RKO (cell line): ENCODE results near the gene CA11.
"Not testable (repeated sequence)": the region's sequence is repeated elsewhere in the genome, so short reads cannot be mapped to it uniquely, and the experiment has no call there.

ENCODE experiments used
- DNase-seq: peaks from one replicate; pipeline ENCODE4 v3.0.0-alpha.2; 2016; ENCODE audit warnings: low spot score

The CA11 gene

DNA sequence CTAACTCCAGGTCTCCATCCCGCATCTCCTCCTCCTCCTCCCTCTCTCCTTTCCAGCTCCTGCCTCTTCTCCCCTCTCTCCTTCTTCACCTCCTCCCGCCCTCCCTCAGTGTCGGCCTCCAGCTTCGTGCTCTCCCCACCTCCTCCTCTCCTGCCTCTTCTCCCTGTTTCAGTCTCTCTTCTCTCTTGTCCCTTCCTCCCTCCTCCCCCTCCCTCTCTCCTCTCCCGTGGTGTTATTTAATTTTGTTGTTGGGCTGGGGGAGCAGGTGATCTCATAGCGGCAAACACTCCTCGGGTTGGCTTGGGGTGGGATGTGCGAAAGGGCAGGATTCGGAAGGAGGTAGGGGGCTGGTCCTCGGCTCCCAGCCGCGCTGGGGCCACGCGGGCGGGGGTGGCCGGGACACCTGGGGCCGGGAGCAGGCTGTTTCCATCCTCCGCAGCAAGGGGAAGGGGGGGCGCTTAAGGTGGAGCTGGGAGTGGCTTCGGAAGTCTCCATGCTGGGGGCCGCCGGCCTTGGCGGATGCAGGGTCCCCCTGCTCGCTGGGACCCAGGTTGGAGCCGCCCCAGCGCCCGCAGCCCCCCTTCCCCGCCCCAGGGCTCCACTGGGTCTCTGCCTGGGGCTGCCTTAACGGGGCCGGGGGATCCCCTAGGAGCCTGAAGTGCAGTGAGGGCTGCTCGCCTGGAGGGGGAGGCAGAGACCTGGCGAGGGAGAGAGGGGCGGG is at the start of gene CA11:
Gene CA11, minus strand, starts transcription at position 187 of the 721 bp plus-strand sequence. CDS start 555 bp downstream, outside the sequence.
- peak; percentile 86 for DNase-seq

DNA sequence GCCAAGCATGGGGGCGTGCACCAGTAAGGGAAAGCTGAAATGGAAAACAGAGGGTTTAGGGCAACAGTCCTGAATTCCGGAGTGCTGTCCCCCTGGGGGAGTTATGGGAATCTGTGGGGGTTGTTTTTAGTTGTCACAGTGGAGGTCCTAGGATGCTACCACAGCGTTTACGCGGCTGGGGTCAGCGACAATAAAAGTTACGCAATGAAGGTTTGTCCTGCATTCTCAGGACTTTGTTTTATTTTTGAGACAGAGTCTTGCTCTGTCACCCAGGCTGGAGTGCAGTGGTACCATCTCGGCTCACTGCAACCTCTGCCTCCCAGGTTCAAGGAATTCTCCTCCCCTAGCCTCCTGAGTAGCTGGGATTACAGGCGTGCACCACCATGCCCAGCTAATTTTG is 47.6 kb upstream of the CA11 start:
- DNase-seq, result not testable (repeated sequence)

DNA sequence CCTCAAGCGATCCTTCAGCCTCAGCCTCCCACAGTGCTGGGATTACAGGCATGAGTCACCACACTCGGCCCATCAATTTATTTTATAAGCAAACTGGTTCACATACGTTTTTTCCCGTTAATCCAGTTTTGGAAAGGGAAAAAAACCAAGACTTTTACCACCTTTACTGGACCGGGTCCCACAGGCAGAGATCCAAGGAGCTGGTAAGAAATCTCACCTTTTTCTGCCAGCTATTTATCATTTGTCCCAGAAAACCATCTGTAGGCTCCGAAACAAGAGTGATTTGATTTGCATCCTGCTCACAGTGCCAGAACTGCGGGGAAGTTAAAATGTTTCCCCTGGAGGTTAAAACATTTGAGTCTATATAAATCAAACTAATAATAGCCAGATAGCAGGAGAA is 43.5 kb upstream of the CA11 start:
- no peak for DNase-seq

DNA sequence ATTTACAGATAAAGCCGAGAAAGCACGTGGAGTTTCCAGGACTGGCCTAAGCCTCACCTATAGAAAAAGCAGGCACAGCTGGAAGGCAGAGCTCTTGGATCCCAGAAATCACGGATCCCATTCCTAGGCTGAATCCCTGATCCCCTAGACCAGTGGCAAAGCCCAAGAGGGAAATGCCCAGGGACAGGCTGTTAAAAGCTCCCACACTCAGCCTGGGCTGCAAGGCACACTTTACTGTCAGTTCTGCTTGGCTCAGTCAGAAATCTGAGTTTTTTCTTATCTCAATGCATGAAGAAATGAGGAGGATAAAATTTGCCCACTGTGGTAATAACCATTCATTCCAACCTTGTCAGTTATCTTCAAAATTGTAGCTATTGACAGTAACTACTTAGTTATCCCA is 41.8 kb upstream of the CA11 start:
- DNase-seq, result no peak

DNA sequence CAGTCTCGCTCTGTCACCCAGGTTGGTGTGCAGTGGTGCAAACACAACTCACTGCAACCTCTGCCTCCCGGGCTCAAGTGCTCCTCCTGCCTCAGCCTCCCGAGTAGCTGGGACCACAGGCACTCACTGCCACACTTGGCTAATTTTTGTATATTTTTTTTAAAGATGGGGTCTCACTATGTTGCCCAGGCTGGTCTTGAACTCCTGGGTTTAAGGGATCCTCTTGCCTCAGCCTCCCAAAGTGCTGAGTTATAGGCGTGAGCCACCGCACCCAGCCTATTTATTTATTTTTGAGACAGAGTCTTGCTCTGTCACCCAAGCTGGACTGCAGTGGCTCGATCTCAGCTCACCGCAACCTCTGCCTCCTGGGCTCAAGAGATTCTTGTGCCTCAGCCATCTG is 40.6 kb upstream of the CA11 start:
- DNase-seq, result not testable (repeated sequence)

DNA sequence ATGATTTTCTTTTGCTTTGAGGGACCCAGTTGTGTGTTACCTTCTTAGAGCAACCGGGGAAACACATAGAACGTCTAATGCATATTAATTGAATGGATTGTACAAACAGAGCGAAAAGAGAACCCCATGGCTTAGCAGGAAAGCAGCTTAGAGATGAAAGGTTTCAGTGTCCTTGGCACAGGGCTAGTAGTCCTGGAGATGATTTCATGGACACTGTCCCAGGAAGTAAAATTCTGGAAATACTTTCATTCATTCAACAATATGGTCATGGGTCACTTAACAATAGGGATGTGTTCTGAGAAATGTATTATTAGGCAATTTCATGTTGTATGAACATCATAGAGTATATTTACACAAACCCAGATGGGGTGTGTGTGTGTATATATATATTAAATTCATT is 40.1 kb upstream of the CA11 start:
- DNase-seq, result no peak

DNA sequence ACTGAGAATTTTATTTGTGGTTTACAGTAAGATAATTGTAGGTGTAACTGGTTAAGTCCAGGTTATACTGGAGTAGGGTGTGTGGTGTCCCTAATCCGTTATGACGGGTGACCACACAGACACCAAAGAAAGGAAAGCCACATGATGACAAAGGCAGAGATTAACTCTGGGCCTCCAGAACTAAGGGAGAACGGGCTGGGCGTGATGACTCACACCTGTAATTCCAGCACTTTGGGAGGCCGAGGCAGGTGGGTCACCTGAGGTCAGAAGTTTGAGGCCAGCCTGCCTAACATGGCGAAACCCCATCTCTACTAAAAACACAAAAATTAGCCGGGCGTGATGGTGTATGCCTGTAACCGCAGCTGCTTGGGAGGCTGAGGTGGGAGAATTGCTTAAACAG is 39.6 kb upstream of the CA11 start:
- DNase-seq, result no peak

DNA sequence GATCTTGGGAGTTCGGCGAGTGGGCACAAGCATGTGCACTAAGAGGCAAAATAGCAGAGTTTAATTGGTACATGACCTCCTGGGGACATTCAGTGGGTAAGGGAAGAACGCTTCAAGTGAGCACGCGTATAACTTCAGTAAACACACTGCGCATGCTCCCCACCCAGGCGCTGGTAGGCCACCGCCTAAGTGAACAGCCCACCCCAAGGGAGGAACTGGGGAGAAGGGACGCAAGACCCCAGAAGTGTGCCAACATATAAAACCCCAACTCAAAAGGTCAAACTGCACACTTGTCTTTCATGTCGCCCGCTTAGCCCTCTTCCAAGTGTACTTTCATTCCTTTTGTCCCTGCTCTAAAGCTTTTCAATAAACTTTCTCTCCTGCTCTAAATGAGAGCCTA is 37.4 kb upstream of the CA11 start:
- DNase-seq, result no peak

DNA sequence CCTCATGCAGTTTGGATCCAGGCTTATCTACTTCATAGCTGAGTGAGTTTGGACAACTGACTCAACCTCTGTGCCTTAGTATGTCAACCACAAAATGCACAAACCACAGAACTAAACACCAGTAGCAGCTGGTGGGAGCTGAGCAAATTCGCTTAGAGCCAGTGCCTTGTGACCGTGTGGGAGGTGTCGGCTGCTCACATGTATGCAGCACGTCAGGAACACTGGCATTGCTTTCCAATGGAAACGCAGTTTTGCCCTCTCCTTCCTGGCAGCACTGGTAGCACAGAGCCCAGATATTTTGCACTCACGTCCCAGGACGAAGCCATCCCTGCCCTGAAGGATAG is 35.1 kb upstream of the CA11 start:
- peak; percentile 14 for DNase-seq

DNA sequence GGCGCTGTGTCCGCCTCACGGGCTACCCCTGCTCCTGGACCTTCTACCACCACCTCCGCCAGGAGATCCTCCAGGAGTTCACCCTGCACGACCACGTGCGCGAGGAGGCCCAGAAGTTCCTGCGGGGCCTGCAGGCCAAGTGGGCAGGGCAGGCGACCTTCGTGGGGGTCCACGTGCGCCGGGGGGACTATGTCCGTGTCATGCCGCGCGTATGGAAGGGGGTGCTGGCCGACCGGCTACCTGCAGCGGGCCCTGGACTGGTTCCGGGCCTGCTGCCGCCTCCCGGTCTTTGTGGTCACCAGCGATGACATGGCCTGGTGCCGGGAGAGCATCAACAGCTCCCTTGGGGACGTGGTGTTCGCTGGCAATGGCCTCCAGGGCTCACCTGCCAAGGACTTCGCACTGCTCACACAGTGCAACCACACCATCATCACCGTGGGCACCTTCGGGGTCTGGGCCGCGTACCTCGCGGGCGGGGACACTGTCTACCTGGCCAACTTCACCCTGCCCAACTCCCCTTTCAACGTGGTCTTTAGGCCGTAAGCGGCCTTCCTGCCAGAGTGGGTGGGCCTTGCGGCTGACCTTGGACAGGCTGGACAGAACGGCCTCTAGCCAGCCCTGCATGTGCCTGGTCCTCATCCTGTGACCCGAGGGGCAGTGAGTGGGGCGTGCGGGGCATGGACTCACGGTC is 34.6 kb upstream of the CA11 start:
- no peak for DNase-seq

DNA sequence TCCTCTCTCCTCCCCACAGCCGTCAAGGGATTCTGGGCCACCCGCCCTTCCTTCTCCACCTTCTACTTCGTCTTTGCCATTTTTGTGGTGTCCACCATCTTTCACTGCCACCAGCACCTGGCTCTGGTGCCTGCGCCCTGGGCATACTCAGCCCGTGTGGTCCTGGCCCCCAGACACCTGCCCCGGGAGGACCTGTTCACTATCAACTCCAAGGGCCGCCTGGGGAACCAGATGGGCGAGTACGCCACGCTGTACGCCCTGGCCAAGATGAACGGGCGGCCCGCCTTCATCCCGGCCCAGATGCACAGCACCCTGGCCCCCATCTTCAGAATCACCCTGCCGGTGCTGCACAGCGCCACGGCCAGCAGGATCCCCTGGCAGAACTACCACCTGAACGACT is 34.0 kb upstream of the CA11 start:
- not testable (repeated sequence) for DNase-seq

DNA sequence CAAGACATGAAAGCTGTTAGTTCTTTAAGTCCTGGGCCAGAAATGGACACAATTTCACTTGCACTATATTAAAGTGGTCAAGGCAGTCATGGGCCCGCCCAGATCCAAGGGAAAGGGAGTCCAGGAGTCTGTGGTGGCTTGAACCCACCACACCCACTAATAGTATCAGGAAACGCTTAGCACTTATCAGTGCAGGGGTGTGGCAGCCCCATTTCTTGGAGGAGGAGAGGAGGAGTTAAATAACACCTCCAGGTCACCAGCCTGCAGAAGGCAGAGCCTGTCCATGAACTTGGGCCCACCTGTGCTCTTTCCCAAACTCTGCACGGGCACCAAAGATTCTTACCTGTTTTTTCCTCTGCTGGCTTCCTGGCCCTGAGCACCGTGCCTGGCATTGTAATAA is 32.2 kb upstream of the CA11 start:
- DNase-seq, result no peak

DNA sequence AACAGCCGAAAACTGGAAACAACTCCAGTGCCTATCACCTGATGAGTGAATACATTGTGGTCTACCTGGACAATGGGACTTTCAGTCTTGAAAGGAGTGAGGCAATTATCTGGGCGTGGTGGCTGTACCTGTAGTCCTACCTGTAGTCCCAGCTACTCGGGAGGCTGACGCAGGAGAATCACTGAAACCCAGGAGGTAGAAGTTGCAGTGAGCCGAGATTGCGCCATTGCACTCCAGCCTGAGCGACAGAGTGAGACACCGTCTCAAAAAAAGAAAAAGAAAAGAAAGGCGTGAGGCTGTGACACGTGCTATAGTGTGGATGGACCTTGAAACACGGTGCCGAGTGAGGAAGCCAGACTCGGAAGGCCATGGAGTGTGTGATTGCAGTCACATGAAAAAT is 30.9 kb upstream of the CA11 start:
- DNase-seq, result no peak

DNA sequence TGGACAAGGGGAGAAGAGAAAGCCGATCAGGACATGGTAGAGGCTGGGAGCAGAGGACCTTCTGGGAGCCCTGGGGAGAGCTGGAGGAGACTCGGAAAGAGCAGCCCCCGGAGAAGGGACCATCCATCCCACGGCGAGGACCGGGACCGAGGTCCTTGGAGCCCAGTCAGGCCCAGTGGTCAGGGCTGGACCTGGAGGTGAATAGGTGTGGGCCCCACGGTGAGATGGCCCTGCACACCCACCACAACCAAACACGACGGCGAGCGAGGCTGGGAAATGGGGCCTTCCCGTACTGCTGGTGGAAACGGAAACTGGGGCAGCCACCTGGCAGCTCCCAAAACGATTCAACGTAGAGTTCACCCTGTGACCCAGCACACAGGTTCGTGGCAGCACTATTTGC is 30.5 kb upstream of the CA11 start:
- DNase-seq, result no peak

DNA sequence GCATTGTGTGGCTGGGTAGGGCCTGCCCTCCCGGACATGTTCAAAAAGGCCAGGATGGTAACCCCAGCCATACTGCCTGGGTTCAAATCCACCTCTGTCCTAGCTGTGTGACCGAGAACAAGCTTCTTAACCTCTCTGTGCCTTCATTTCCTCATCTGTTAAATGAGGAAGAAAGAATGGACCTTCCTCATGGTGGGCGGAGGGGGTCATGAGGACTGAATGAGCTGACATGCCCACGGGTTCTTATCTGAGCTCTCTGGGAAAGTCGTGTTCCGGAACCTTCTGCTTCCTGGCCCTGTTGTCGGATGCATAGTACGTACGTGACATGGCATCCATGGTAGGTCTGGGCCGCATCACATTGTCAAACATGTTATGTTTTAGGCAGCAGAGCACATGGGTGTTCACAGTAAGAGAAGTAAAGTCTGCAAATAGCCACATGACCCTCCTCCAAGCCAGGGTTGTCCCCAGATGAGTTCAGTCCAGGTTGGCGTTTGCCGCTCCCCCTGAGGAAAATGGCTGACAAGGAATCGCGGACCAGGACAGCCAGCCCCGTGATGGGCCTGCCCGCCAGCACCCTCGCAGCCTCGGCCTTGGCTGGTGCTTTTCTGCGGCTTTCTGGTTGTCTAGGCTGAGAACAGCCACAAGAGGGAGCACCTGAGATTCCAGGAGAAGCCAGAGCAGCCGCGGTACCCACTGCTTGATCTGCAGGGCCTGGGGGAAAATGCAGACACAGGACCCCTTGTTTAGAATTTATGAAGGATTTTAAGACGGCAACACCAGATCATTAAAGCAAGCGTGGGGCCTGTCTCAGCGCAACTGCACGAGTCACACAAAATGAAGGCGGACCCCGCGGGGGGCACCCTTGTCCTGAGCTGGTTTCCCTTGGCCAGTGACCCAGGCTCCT is 29.2 kb upstream of the CA11 start:
- DNase-seq, result peak; percentile 85

DNA sequence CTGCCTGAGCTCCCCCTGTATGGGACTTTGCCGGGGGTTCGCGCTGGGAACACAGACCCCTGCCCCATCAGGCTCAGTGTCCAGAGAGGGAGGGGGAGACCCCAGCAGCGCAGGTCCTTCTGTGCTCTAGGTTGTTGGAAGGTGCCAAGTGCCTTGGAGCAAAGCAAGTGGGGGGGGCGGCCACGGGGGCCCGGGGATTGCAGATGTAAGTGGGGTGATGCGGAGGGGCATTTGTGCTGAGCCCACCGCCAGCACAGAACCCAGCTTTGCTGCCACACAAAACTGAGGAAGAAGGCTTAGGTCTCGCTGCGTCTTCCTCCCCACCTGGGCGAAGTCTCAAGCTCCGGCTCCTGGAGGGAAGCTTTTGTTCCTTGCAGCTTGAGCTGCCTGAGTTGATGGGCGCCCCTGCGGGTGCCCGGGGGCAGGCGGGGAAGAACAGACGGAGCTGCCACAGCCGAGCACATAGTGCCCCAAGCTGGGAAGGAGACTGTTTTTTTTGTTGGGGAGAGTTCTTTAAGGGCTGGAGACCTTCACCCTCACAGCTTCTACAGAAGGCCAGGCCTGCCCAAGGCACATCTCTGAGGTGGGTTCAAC is 28.3 kb upstream of the CA11 start:
- no peak for DNase-seq

DNA sequence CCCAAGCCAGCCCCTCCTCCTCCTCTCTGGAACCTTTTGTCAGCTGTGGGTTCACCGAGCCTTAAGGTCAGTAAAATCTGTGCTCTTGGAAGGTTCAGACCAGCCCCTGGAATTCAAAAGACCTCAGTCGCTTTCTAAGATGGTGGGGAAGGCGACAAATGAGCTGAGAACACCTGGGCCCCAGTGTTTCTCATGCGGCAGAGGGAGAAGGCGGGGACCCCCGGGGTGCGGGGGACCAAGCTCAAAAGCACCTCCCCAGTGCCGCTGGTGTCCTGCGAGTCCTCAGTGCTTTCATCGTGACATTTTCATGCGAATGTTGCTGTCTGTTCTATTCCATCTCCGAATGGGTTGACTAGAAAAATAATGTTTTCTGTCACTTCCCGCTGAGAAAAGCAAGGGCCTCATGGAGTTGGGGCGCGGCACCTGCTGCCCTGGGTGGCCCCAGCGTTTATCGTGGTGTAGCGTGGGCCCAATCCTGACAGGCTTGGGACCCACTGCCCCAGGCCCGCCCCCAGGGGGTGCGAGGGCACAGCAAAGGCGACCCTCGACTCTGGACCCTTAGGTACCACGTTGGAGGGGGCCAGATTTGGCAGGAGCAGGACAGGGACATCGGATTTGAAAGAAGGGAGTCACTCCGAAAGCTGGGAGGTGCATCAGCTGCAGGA is 27.6 kb upstream of the CA11 start:
- DNase-seq, result no peak

DNA sequence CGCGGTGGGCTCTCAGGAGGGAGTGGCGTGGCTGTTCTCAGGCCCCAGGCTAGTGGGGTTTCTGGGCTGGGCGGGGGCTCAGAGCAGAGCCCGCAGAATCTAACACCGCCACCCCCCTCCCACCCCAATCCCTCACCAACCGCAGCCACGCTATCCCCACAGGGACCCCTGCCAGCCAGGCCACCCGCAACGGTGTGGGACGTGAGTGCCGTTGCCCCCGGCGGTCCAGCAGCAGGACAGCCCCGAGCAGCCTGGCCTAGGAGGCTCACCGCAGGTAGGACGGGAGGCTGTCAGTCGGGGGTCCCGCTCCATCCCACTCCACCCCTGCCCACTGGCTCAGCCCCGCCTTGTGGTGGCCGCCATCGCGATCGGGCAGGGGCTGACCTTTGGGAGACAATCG is 27.0 kb upstream of the CA11 start, which contains the start of gene NTN5:
Gene NTN5, minus strand, starts transcription at position 24 of the 400 bp plus-strand sequence. CDS start 2,031 bp downstream, outside the sequence.
- DNase-seq, result no peak

DNA sequence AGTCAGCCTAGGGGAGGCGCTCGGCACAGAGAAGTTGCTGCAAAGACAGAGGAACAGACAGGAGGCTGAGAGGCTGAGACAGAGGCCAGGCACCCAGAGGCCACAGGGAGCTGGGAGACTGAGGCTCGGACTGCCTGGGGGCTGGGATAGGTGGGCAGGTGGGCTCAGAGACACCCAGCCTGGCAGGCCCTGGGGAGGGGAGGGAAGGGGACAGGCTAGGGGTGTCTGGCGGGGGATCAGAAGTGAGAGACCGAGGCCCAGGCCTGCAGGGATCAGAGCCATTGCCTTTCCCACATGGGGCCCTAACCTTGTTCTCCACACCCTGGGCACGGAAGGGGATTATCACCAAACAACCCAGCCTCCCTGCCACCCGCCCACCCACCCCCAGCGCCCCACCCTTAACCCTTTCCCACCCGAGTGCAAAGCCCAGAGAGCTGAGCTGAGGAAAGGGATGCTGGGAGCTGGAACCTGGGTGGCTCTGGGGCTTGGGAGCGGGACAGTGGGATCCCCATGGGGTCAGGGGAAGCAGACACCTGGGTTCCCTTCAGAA is 25.5 kb upstream of the CA11 start:
- no peak for DNase-seq

DNA sequence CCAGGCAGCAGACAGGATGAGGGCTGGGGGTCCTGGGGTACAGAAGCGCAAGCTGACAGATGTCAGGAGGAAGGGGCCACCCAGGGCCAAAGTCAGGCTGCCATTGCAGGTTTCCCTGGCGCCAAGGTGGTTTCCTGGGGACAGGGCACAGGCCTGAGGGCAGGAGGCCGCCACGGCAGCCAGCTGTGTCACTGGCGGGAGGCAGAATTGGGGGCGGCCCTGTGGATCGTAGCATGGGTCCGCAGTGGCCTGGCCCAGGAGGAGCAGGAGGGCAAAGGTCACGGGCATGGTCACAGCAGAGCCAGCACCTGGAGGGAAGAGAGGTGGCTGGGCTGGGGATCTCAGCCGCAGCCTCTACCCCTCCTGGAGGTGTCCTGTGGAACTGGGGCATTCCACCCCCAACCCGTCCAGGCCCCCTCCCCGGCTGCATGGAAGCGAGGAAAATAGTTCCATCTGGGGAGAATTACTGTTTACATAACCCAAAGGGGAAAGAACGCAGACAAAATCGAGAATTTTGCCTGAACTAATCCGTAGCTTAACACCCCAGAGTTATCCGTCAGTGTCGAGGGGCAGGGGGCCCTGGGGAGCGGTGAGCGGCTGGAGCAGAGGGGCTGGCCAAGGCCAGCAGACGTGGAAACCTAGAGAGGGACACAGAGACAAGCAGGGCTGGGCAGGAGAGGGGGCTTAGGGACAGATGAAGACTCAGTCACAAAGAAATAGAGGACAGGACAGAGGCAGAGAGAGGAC is 24.9 kb upstream of the CA11 start:
- no peak for DNase-seq
